CD4-positive, CD25-positive, alpha-beta regulatory T cell (primary cell): ENCODE results near the gene MALRD1. TPM values are rescaled to one million over a fixed set of nuclear protein-coding genes. Genes with fewer than 3 reads are reported as not detected.
A peak's percentile ranks its signal among the peaks of the same experiment; 100 is the strongest.

Source experiments
- ATAC-seq, 2 donors: fragments of 150-1000 bp; cut with Tn5 transposase; one replicate each; pipeline ENCODE4 v1.10.0; 2021; ENCODE audit warnings: low read depth in 2 of 2, moderate number of reproducible peaks in 2 of 2, moderate library complexity in 1 of 2
- DNase-seq, 3 donors: peaks; one replicate each; pipeline versions ENCODE4 v3.0.0 to v3.0.0-alpha.2; 2012 to 2022; ENCODE audit warnings: mixed read lengths in 1 of 3
- H3K27ac ChIP-seq: one replicate; pipeline ENCODE4 v1.7.0; 2013; ENCODE audit warnings: mild to moderate bottlenecking, low read length; ENCODE audit not compliant: insufficient read depth, poor library complexity, severe bottlenecking
- H3K27me3 ChIP-seq: one replicate; pipeline ENCODE4 v1.7.0; 2013; ENCODE audit warnings: low read length; ENCODE audit not compliant: control insufficient read depth, insufficient read depth
- H3K36me3 ChIP-seq: one replicate; pipeline ENCODE4 v1.7.0; 2013; ENCODE audit warnings: mild to moderate bottlenecking, low read length, moderate library complexity; ENCODE audit not compliant: control insufficient read depth, insufficient read depth
- H3K4me1 ChIP-seq: 2 replicates; pipeline ENCODE4 v1.7.0; 2013; ENCODE audit warnings: mild to moderate bottlenecking, low read length; ENCODE audit not compliant: insufficient read depth, control insufficient read depth, poor library complexity, severe bottlenecking
- H3K4me3 ChIP-seq: one replicate; pipeline ENCODE4 v1.7.0; 2013; ENCODE audit warnings: low read depth, mild to moderate bottlenecking, low read length, moderate library complexity
- H3K9me3 ChIP-seq, 2 experiments: 1 replicate in 1 of 2; 2 replicates in 1 of 2; pipeline ENCODE4 v1.7.0; 2013; ENCODE audit warnings: low read length in 2 of 2, mild to moderate bottlenecking in 1 of 2, moderate library complexity in 1 of 2; ENCODE audit not compliant: control insufficient read depth in 2 of 2
- H3K27ac Mint-ChIP-seq, 3 donors: one replicate each; pipeline ENCODE4 v1.8.0; 2020 to 2022; ENCODE audit warnings: mild to moderate bottlenecking in 3 of 3, mixed read lengths in 3 of 3, moderate library complexity in 2 of 3
- H3K27me3 Mint-ChIP-seq: one replicate; pipeline ENCODE4 v1.8.0; 2022; ENCODE audit warnings: mild to moderate bottlenecking, mixed read lengths
- H3K36me3 Mint-ChIP-seq: one replicate; pipeline ENCODE4 v1.8.0; 2020; ENCODE audit warnings: mixed read lengths
- H3K4me1 Mint-ChIP-seq, 4 donors: one replicate each; pipeline ENCODE4 v1.8.0; 2020 to 2022; ENCODE audit warnings: mixed read lengths in 4 of 4, mild to moderate bottlenecking in 1 of 4
- H3K4me3 Mint-ChIP-seq, 4 donors: one replicate each; pipeline ENCODE4 v1.8.0; 2020 to 2022; ENCODE audit warnings: mild to moderate bottlenecking in 4 of 4, mixed read lengths in 4 of 4, moderate library complexity in 3 of 4
- H3K9me3 Mint-ChIP-seq, 7 donors: one replicate each; pipeline ENCODE4 v1.8.0; 2020 to 2022; ENCODE audit warnings: mixed read lengths in 7 of 7, mild to moderate bottlenecking in 3 of 7, moderate library complexity in 2 of 7
- polyA plus RNA-seq, 4 donors: library from polyadenylated mRNA; unstranded; fragments of 300-500 nt; fragmentation: Illumina TruSeq; gene quantifications; one replicate each; pipeline ENCODE4 v1.2.3, GENCODE V29; 2021
- total RNA-seq: library from RNA; stranded (reverse); gene quantifications from one replicate; pipeline ENCODE4 v1.2.3, GENCODE V29; 2022

MALRD1 gene
- total and polyA plus RNA-seq, 5 donors from 2014 or later = not detected

- Histone ChIP-seq H3K4me3 (no peak overlapping the region), H3K27me3 (no peaks in the 10 kb centered on the region), H3K27ac (no peak overlapping the region), H3K9me3 (no peaks in the 10 kb centered on the region), H3K36me3 (no peaks in the 10 kb centered on the region), H3K4me1 (no peaks in the 10 kb centered on the region)
- DNase-seq = no peak
- Mint-ChIP-seq H3K27me3 (no peaks in the 10 kb centered on the region), H3K27ac (no peak overlapping the region), H3K9me3 (peaks cover 0 to 7% (median 4%) of the 10 kb centered on the region in 7 donors), H3K4me3 (no peak overlapping the region), H3K4me1 (no peaks in the 10 kb centered on the region), H3K36me3 (no peaks in the 10 kb centered on the region)
- no peak for ATAC-seq
Measured at GRCh38 chr10:19620811-19621210, 572.2 kb downstream of the MALRD1 start.

GRCh38 chr10:19623321-19623720, 574.7 kb downstream of the MALRD1 start:
- ATAC-seq (no peak), DNase-seq (no peak)
- Mint-ChIP-seq H3K4me3 (no peak overlapping the region), H3K4me1 (no peaks in the 10 kb centered on the region), H3K9me3 (peaks cover 0 to 7% (median 2%) of the 10 kb centered on the region in 7 donors), H3K27ac (no peak overlapping the region), H3K27me3 (no peaks in the 10 kb centered on the region), H3K36me3 (no peaks in the 10 kb centered on the region)
- Histone ChIP-seq H3K27me3 (no peaks in the 10 kb centered on the region), H3K4me3 (no peak overlapping the region), H3K4me1 (no peaks in the 10 kb centered on the region), H3K27ac (no peak overlapping the region), H3K9me3 (no peaks in the 10 kb centered on the region), H3K36me3 (no peaks in the 10 kb centered on the region)

- Histone ChIP-seq H3K27ac (no peak overlapping the region), H3K4me1 (no peaks in the 10 kb centered on the region), H3K9me3 (peaks cover 0 to 3% of the 10 kb centered on the region in 2 experiments), H3K36me3 (no peaks in the 10 kb centered on the region), H3K4me3 (no peak overlapping the region), H3K27me3 (no peaks in the 10 kb centered on the region)
- Mint-ChIP-seq H3K4me3 (no peak overlapping the region), H3K36me3 (no peaks in the 10 kb centered on the region), H3K4me1 (no peaks in the 10 kb centered on the region), H3K27ac (no peak overlapping the region), H3K27me3 (no peaks in the 10 kb centered on the region), H3K9me3 (peaks cover 0 to 6% (median 3%) of the 10 kb centered on the region in 7 donors)
- ATAC-seq = no peak
- no peak for DNase-seq
Measured at GRCh38 chr10:19626156-19626555, 577.6 kb downstream of the MALRD1 start.

GRCh38 chr10:19628767-19629560, 580.4 kb downstream of the MALRD1 start:
- Histone ChIP-seq H3K27me3 (no peaks in the 10 kb centered on the region), H3K27ac (no peak overlapping the region), H3K9me3 (peaks cover 0 to 4% of the 10 kb centered on the region in 2 experiments), H3K36me3 (no peaks in the 10 kb centered on the region), H3K4me1 (no peaks in the 10 kb centered on the region), H3K4me3 (no peak overlapping the region)
- Mint-ChIP-seq H3K4me1 (no peaks in the 10 kb centered on the region), H3K27me3 (no peaks in the 10 kb centered on the region), H3K36me3 (no peaks in the 10 kb centered on the region), H3K27ac (peak overlapping the region in 1 of 3 donors; percentile 26), H3K9me3 (peaks cover 3 to 12% (median 7%) of the 10 kb centered on the region in 7 donors), H3K4me3 (no peak overlapping the region)
- DNase-seq = no peak
- ATAC-seq = no peak

- H3K4me1 Mint-ChIP-seq = no peaks in the 10 kb centered on the region
- H3K27me3 ChIP-seq = no peaks in the 10 kb centered on the region
- ATAC-seq = no peak
- no peak overlapping the region for H3K4me3 ChIP-seq
- no peak overlapping the region for H3K27ac Mint-ChIP-seq
- H3K9me3 ChIP-seq = peaks cover 0 to 4% of the 10 kb centered on the region in 2 experiments
- no peaks in the 10 kb centered on the region for H3K4me1 ChIP-seq
- no peak overlapping the region for H3K27ac ChIP-seq
- no peak for DNase-seq
- H3K27me3 Mint-ChIP-seq = no peaks in the 10 kb centered on the region
- H3K9me3 Mint-ChIP-seq = peaks cover 3 to 16% (median 9%) of the 10 kb centered on the region in 7 donors
- H3K4me3 Mint-ChIP-seq = no peak overlapping the region
- no peaks in the 10 kb centered on the region for H3K36me3 ChIP-seq
- H3K36me3 Mint-ChIP-seq = no peaks in the 10 kb centered on the region
Measured at GRCh38 chr10:19629567-19629966, 581.0 kb downstream of the MALRD1 start.

- DNase-seq (no peak), ATAC-seq (no peak)
- Histone ChIP-seq H3K36me3 (no peaks in the 10 kb centered on the region), H3K4me1 (no peaks in the 10 kb centered on the region), H3K27me3 (no peaks in the 10 kb centered on the region), H3K9me3 (peaks cover 0 to 4% of the 10 kb centered on the region in 2 experiments), H3K27ac (no peak overlapping the region), H3K4me3 (no peak overlapping the region)
- peaks cover 0 to 3% (median 0%) of the 10 kb centered on the region in 4 donors for H3K4me1 Mint-ChIP-seq
- H3K4me3 Mint-ChIP-seq = no peak overlapping the region
- H3K36me3 Mint-ChIP-seq = no peaks in the 10 kb centered on the region
- peaks cover 3 to 15% (median 10%) of the 10 kb centered on the region in 7 donors for H3K9me3 Mint-ChIP-seq
- H3K27ac Mint-ChIP-seq = no peak overlapping the region
- H3K27me3 Mint-ChIP-seq = no peaks in the 10 kb centered on the region
Measured at GRCh38 chr10:19634163-19634562, 585.6 kb downstream of the MALRD1 start.

- ATAC-seq = no peak
- Histone ChIP-seq H3K36me3 (no peaks in the 10 kb centered on the region), H3K4me1 (no peaks in the 10 kb centered on the region), H3K4me3 (no peak overlapping the region), H3K27me3 (no peaks in the 10 kb centered on the region), H3K27ac (no peak overlapping the region), H3K9me3 (no peaks in the 10 kb centered on the region)
- Mint-ChIP-seq H3K4me3 (no peak overlapping the region), H3K27me3 (no peaks in the 10 kb centered on the region), H3K4me1 (peaks cover 0 to 3% (median 0%) of the 10 kb centered on the region in 4 donors), H3K9me3 (peaks cover 2 to 20% (median 4%) of the 10 kb centered on the region in 7 donors), H3K27ac (no peak overlapping the region), H3K36me3 (no peaks in the 10 kb centered on the region)
- no peak for DNase-seq
Measured at GRCh38 chr10:19638182-19638895, 589.7 kb downstream of the MALRD1 start.
